Liver (tissue), 9 donors: ENCODE data around the gene SLC2A4RG. TPM values are rescaled to one million over a fixed set of nuclear protein-coding genes. Genes with fewer than 3 reads are reported as not detected.

ENCODE experiments used
- DNase-seq: peaks from one replicate; pipeline ENCODE4 v3.0.0-alpha.2; 2017; ENCODE audit warnings: low spot score
- H3K27ac ChIP-seq, 2 donors: one replicate each; pipeline ENCODE4 v1.7.0; 2013; ENCODE audit warnings: inconsistent platforms in 2 of 2, low read length in 2 of 2, control low read depth in 1 of 2, low read depth in 1 of 2, mild to moderate bottlenecking in 1 of 2
- H3K27me3 ChIP-seq, 4 donors: one replicate each; pipeline versions ENCODE4 v1.6.1 to v1.7.0; 2013; ENCODE audit warnings: low read length in 3 of 4, inconsistent platforms in 1 of 4, mild to moderate bottlenecking in 1 of 4, moderate library complexity in 1 of 4; ENCODE audit not compliant: control insufficient read depth in 4 of 4, insufficient read depth in 4 of 4
- H3K36me3 ChIP-seq, 4 donors: one replicate each; pipeline versions ENCODE4 v1.6.1 to v1.7.0; 2013; ENCODE audit warnings: low read length in 3 of 4, mild to moderate bottlenecking in 3 of 4, low read depth in 1 of 4, moderate library complexity in 1 of 4; ENCODE audit not compliant: control insufficient read depth in 4 of 4, insufficient read depth in 3 of 4
- H3K4me1 ChIP-seq, 4 donors: one replicate each; pipeline versions ENCODE4 v1.6.1 to v1.7.0; 2013; ENCODE audit warnings: low read length in 3 of 4, mild to moderate bottlenecking in 3 of 4, moderate library complexity in 1 of 4; ENCODE audit not compliant: control insufficient read depth in 4 of 4, insufficient read depth in 4 of 4
- H3K4me3 ChIP-seq, 3 donors: one replicate each; pipeline versions ENCODE4 v1.6.1 to v1.7.0; 2013; ENCODE audit warnings: low read length in 3 of 3, control low read depth in 1 of 3, low read depth in 1 of 3, mild to moderate bottlenecking in 1 of 3
- H3K9ac ChIP-seq, 2 donors: one replicate each; pipeline ENCODE4 v1.7.0; 2013; ENCODE audit warnings: low read length in 2 of 2, mild to moderate bottlenecking in 2 of 2, moderate library complexity in 2 of 2, control low read depth in 1 of 2, low read depth in 1 of 2
- H3K9me3 ChIP-seq, 4 donors: one replicate each; pipeline versions ENCODE4 v1.6.1 to v1.7.0; 2013; ENCODE audit warnings: low read length in 3 of 4; ENCODE audit not compliant: control insufficient read depth in 4 of 4
- ATF3 ChIP-seq: IDR thresholded peaks from 2 replicates; pipeline ENCODE4 v1.6.1; 2016; ENCODE audit warnings: antibody characterized with exemption
- CTCF ChIP-seq: fragments of 150-350 bp; IDR thresholded peaks from 2 replicates; pipeline ENCODE4 v1.5.1; 2017; ENCODE audit warnings: improper control_type of control experiment, low read depth, low read length; ENCODE audit not compliant: missing input control
- EGR1 ChIP-seq, 2 donors: IDR thresholded peaks; 2 replicates each; pipeline ENCODE4 v1.6.1; 2016 to 2018; ENCODE audit warnings: antibody characterized with exemption in 2 of 2, low read depth in 2 of 2
- FOXA1 ChIP-seq: IDR thresholded peaks from 2 replicates; pipeline ENCODE4 v1.6.1; 2016; ENCODE audit warnings: antibody characterized with exemption
- FOXA2 ChIP-seq: IDR thresholded peaks from 2 replicates; pipeline ENCODE4 v1.6.1; 2016; ENCODE audit warnings: antibody characterized with exemption
- GABPA ChIP-seq, 2 donors: IDR thresholded peaks in 1 of 2; conservative IDR thresholded peaks in 1 of 2; 2 replicates each; pipeline ENCODE4 v1.6.1; 2016; ENCODE audit warnings: antibody characterized with exemption in 2 of 2, mild to moderate bottlenecking in 1 of 2, moderate library complexity in 1 of 2
- HNF4A ChIP-seq, 2 donors: conservative IDR thresholded peaks; 2 replicates each; pipeline ENCODE4 v1.6.1; 2016; ENCODE audit warnings: antibody characterized with exemption in 2 of 2, mild to moderate bottlenecking in 2 of 2
- HNF4G ChIP-seq: IDR thresholded peaks from 2 replicates; pipeline ENCODE4 v1.6.1; 2016; ENCODE audit warnings: antibody characterized with exemption
- JUND ChIP-seq, 2 donors: IDR thresholded peaks; 2 replicates each; pipeline ENCODE4 v1.6.1; 2016; ENCODE audit warnings: antibody characterized with exemption in 2 of 2
- MAX ChIP-seq: IDR thresholded peaks from 2 replicates; pipeline ENCODE4 v1.6.1; 2016; ENCODE audit warnings: antibody characterized with exemption
- NR2F2 ChIP-seq: IDR thresholded peaks from 2 replicates; pipeline ENCODE4 v1.6.1; 2016; ENCODE audit warnings: antibody characterized with exemption
- RAD21 ChIP-seq, 2 donors: IDR thresholded peaks; 2 replicates each; pipeline ENCODE4 v1.6.1; 2016; ENCODE audit warnings: antibody characterized with exemption in 2 of 2, mild to moderate bottlenecking in 2 of 2
- REST ChIP-seq: IDR thresholded peaks from 2 replicates; pipeline ENCODE4 v1.6.1; 2016; ENCODE audit warnings: antibody characterized with exemption, mild to moderate bottlenecking
- SP1 ChIP-seq: IDR thresholded peaks from 2 replicates; pipeline ENCODE4 v1.6.1; 2018; ENCODE audit warnings: antibody characterized with exemption, mild to moderate bottlenecking
- TAF1 ChIP-seq: conservative IDR thresholded peaks from 2 replicates; pipeline ENCODE4 v1.6.1; 2016; ENCODE audit warnings: antibody characterized with exemption, mild to moderate bottlenecking
- YY1 ChIP-seq: IDR thresholded peaks from 2 replicates; pipeline ENCODE4 v1.6.1; 2016; ENCODE audit warnings: antibody characterized with exemption, mild to moderate bottlenecking
- ZBTB33 ChIP-seq: IDR thresholded peaks from 2 replicates; pipeline ENCODE4 v1.6.1; 2016; ENCODE audit warnings: antibody characterized with exemption
- WGBS: extraction: QIAGEN DNeasy Blood & Tissue Kit; methylation state at CpG from one replicate; pipeline ENCODE4 v1.1.7; 2013; 5-methylcytosine and 5-hydroxymethylcytosine counted together
- polyA plus RNA-seq, 2 donors: library from polyadenylated mRNA; stranded (reverse) in 1 of 2; unstranded in 1 of 2; fragments of 200-250 nt in 1 of 2; fragments of >200 nt in 1 of 2; fragmentation: Nextera tagmentation in 1 of 2; extraction: Ambion mirVana in 1 of 2; gene quantifications; one replicate each; pipeline versions ENCODE4 v1.2.1 to v1.2.3, GENCODE V29; 2013 to 2015
- total RNA-seq, 2 donors: library from RNA; depleted of rRNA; stranded (reverse); fragments of >200 nt; gene quantifications; one replicate each; pipeline ENCODE4 v1.2.3, GENCODE V29; 2014
- donor health status: healthy.
- donor health status: healthy.
- donor health status: healthy.
- donor health status: healthy.
- donor health status: healthy.

Gene SLC2A4RG
- total and polyA plus RNA-seq, 4 donors, result 22.2 to 39.7 (median 29.4) TPM

- H3K36me3 ChIP-seq, result no peaks in the 10 kb centered on the region
- H3K27me3 ChIP-seq, result no peaks in the 10 kb centered on the region
- H3K4me3 ChIP-seq, result no peak overlapping the region
- TF ChIP-seq MAX (no peak), FOXA2 (no peak), REST (no peak), HNF4A (conservative IDR thresholded peaks at IDR 0.05) (no peak), RAD21 (IDR thresholded peaks at IDR 0.05) (no peak), FOXA1 (no peak), ATF3 (no peak), JUND (IDR thresholded peaks at IDR 0.05) (no peak), SP1 (no peak), TAF1 (no peak), EGR1 (IDR thresholded peaks at IDR 0.05; ENCODE audit: low read depth in 2 of 2) (no peak), CTCF (no peak), HNF4G (no peak), NR2F2 (no peak), GABPA (IDR thresholded peaks at IDR 0.05 in 1 of 2, conservative IDR thresholded peaks at IDR 0.05 in 1 of 2) (no peak)
- no peaks in the 10 kb centered on the region for H3K4me1 ChIP-seq
- H3K27ac ChIP-seq, result no peak overlapping the region
- no peak for DNase-seq
- 95% methylated on average over 38 of the region's 38 CpGs for WGBS
- no peaks in the 10 kb centered on the region for H3K9me3 ChIP-seq
- H3K9ac ChIP-seq, result no peak overlapping the region
Measured at GRCh38 chr20:63766695-63767426, 27.3 kb downstream of the SLC2A4RG start.

GRCh38 chr20:63767456-63767855 is 27.9 kb downstream of the SLC2A4RG start:
- TF ChIP-seq HNF4A (conservative IDR thresholded peaks at IDR 0.05), result no peak
- TF ChIP-seq ZBTB33, result no peak
- no peak for TF ChIP-seq YY1
- TF ChIP-seq REST, result no peak
- no peak for TF ChIP-seq EGR1 (IDR thresholded peaks at IDR 0.05; ENCODE audit: low read depth in 2 of 2)
- TF ChIP-seq HNF4G, result no peak
- Histone ChIP-seq H3K36me3 (no peaks in the 10 kb centered on the region), H3K27ac (no peak overlapping the region), H3K9ac (no peak overlapping the region), H3K27me3 (no peaks in the 10 kb centered on the region), H3K9me3 (no peaks in the 10 kb centered on the region), H3K4me1 (no peaks in the 10 kb centered on the region), H3K4me3 (no peak overlapping the region)
- DNase-seq, result no peak
- WGBS, result 84% methylated on average over 18 of the region's 18 CpGs
